ENCODE data around the gene PLA2G2D. TPM values are rescaled to one million over a fixed set of nuclear protein-coding genes. Genes with fewer than 3 reads are reported as not detected.

PLA2G2D gene
- total RNA-seq, 1 experiment from 2014 or later = not detected

- Mint-ChIP-seq H3K4me1 (peaks cover 6 to 9% of the 10 kb centered on the region in 2 experiments), H3K27me3 (ENCODE audit: low read depth) (peaks cover 8% of the 10 kb centered on the region), H3K4me3 (no peak overlapping the region), H3K36me3 (ENCODE audit: insufficient read depth in 1 of 3, low read depth in 3 of 3) (no peaks in the 10 kb centered on the region; a peak in 1 of 7 replicates), H3K9me3 (peaks cover 0 to 2% of the 10 kb centered on the region in 2 experiments; a peak in 1 of 5 replicates), H3K27ac (peak overlapping the region in 1 of 3 experiments; percentile 87; a peak in 1 of 7 replicates)
- no peak overlapping the region for H3K4ac ChIP-seq (ENCODE audit: low read depth, low read length)
- H3K23me2 ChIP-seq (ENCODE audit: insufficient read length, low read depth, low read length, poor library complexity, severe bottlenecking) = no peaks in the 10 kb centered on the region
- no peaks in the 10 kb centered on the region for H4K20me1 ChIP-seq (ENCODE audit: control insufficient read depth, insufficient read depth, insufficient read length)
- no peak overlapping the region for H3T11ph ChIP-seq (ENCODE audit: low read length)
- H2BK120ac ChIP-seq (ENCODE audit: low read depth, low read length, poor library complexity, severe bottlenecking) = no peak overlapping the region
- H3K18ac ChIP-seq (ENCODE audit: insufficient read length, low read depth, low read length) = no peak overlapping the region
- no peak overlapping the region for H3K27ac ChIP-seq (ENCODE audit: insufficient read length, low read depth, low read length)
- H2BK5ac ChIP-seq (ENCODE audit: insufficient read length, low read length) = no peak overlapping the region
- H3K79me1 ChIP-seq (ENCODE audit: insufficient read depth, low read depth, low read length, poor library complexity, severe bottlenecking) = no peaks in the 10 kb centered on the region
- H3K23ac ChIP-seq (ENCODE audit: insufficient read length, low read depth, low read length) = no peak overlapping the region
- H3K14ac ChIP-seq (ENCODE audit: insufficient read depth, low read length) = no peak overlapping the region
- no peak for DNase-seq
- no peaks in the 10 kb centered on the region for H3K4me1 ChIP-seq (ENCODE audit: insufficient read depth, low read length)
- H2BK12ac ChIP-seq (ENCODE audit: insufficient read length, low read depth, low read length) = no peak overlapping the region
- WGBS (ENCODE audit: extremely low coverage, insufficient read length, low lambda C conversion rate) = no CpG with 5 or more reads among the region's 20 CpGs
- no peak overlapping the region for H3K9ac ChIP-seq (ENCODE audit: extremely low read depth, insufficient read length, low read length)
- H3K27me3 ChIP-seq (ENCODE audit: insufficient read depth, low read length) = no peaks in the 10 kb centered on the region
- H2AFZ ChIP-seq (ENCODE audit: low read length) = no peak overlapping the region
- H3K9me3 ChIP-seq (ENCODE audit: control insufficient read depth, low read depth, low read length) = no peaks in the 10 kb centered on the region
- H3K79me2 ChIP-seq (ENCODE audit: insufficient read depth, low read length) = no peaks in the 10 kb centered on the region
- no peak overlapping the region for H3K4me2 ChIP-seq (ENCODE audit: insufficient read depth, insufficient read length, low read length)
- H4K5ac ChIP-seq (ENCODE audit: insufficient read length, low read depth, low read length) = no peak overlapping the region
- H4K8ac ChIP-seq (replicated peaks; ENCODE audit: insufficient read length, low read depth, low read length) = no peak overlapping the region
- no peak overlapping the region for H2BK20ac ChIP-seq (ENCODE audit: low read depth, low read length, poor library complexity, severe bottlenecking)
- no peak overlapping the region for H4K91ac ChIP-seq (ENCODE audit: insufficient read length, low read depth, low read length)
- H2AK5ac ChIP-seq (ENCODE audit: insufficient read length, low read length) = no peak overlapping the region
- TF ChIP-seq, protein P1, sequence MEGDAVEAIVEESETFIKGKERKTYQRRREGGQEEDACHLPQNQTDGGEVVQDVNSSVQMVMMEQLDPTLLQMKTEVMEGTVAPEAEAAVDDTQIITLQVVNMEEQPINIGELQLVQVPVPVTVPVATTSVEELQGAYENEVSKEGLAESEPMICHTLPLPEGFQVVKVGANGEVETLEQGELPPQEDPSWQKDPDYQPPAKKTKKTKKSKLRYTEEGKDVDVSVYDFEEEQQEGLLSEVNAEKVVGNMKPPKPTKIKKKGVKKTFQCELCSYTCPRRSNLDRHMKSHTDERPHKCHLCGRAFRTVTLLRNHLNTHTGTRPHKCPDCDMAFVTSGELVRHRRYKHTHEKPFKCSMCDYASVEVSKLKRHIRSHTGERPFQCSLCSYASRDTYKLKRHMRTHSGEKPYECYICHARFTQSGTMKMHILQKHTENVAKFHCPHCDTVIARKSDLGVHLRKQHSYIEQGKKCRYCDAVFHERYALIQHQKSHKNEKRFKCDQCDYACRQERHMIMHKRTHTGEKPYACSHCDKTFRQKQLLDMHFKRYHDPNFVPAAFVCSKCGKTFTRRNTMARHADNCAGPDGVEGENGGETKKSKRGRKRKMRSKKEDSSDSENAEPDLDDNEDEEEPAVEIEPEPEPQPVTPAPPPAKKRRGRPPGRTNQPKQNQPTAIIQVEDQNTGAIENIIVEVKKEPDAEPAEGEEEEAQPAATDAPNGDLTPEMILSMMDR (conservative IDR thresholded peaks at IDR 0.05) = no peak
- no peak overlapping the region for H3K56ac ChIP-seq (ENCODE audit: insufficient read length, low read depth, low read length)
- no peak overlapping the region for H2BK15ac ChIP-seq (ENCODE audit: low read depth, low read length)
Observed at GRCh38 chr1:20080441-20081352, 38.6 kb downstream of the PLA2G2D start.

All from H9 (cell line).